T-helper 2 cell treated with Interferon-gamma antibody and Interleukin-4, amounts not matched to agents 5 μg/mL and 100 μg/mL, for 36 hours (primary cell): ENCODE results near the gene TMEM187.

ENCODE experiments used
- DNase-seq: peaks from one replicate; pipeline ENCODE4 v3.0.0; 2021; ENCODE audit warnings: low spot score
- H3K27ac Mint-ChIP-seq: one replicate; pipeline ENCODE4 v1.8.0; 2021; ENCODE audit warnings: mild to moderate bottlenecking, mixed read lengths
- H3K27me3 Mint-ChIP-seq: one replicate; pipeline ENCODE4 v1.8.0; 2021; ENCODE audit warnings: low read depth, mixed read lengths
- H3K36me3 Mint-ChIP-seq: one replicate; pipeline ENCODE4 v1.8.0; 2021; ENCODE audit warnings: low read depth, mixed read lengths
- H3K4me1 Mint-ChIP-seq: one replicate; pipeline ENCODE4 v1.8.0; 2021; ENCODE audit warnings: low read depth, mixed read lengths
- H3K4me3 Mint-ChIP-seq: one replicate; pipeline ENCODE4 v1.8.0; 2022; ENCODE audit warnings: mild to moderate bottlenecking, moderate library complexity, mixed read lengths
- H3K9me3 Mint-ChIP-seq: one replicate; pipeline ENCODE4 v1.8.0; 2021; ENCODE audit warnings: mixed read lengths

Gene TMEM187

DNA sequence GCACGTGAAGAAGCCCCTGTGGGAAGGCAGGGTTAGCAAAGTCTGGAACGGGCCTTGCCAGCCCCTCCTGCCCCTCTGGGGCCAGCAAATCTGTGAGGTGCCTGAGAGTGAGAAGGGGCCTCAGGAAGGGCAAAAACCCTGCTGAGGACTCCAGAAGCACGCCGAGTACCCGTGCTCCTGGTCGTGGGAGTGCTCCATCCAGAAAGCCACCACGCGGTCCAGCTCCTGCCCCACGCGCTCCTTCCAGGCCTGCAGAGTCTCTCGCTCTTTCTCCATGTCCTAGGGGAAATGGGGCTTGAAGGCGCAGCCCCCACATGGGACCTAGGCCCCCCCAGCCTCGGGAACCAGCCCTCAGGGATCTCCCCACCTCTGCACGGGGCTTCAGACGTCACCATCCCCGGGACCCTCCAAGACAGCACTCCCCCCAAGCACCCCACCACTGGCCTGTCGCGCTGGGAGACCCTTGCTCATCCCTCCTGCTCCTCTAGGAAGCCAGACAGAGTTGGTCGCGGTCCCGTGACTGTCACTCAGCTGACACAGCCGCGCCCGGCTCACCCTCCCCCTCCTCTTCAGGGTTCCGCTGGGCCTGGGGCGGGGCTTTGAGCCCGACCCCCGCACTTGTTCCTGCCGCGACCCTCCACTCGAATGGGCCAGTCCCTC lies 28.3 kb upstream of the TMEM187 start, which contains the start of gene RENBP:
Gene RENBP (minus strand): TSS at position 504 of the 660 bp plus-strand sequence. CDS start 33 bp downstream, at position 471.
- Mint-ChIP-seq H3K27ac (peak within 1 kb of the TSS; percentile 83), H3K27me3 (no peaks in the 10 kb centered on the region), H3K36me3 (peaks cover 11% of the 10 kb centered on the region), H3K4me3 (peak within 1 kb of the TSS; percentile 84), H3K9me3 (no peaks in the 10 kb centered on the region), H3K4me1 (peaks cover 7% of the 10 kb centered on the region)
- no peak for DNase-seq

GRCh38 chrX:153944800-153945150 lies 27.8 kb upstream of the TMEM187 start:
- Mint-ChIP-seq H3K36me3 (peaks cover 13% of the 10 kb centered on the region), H3K4me3 (peak overlapping the region; percentile 9), H3K27me3 (no peaks in the 10 kb centered on the region), H3K4me1 (peaks cover 9% of the 10 kb centered on the region), H3K27ac (no peak overlapping the region), H3K9me3 (no peaks in the 10 kb centered on the region)
- no peak for DNase-seq

GRCh38 chrX:153945956-153946943 lies 26.3 kb upstream of the TMEM187 start:
- Mint-ChIP-seq H3K27me3 (no peaks in the 10 kb centered on the region), H3K27ac (no peak overlapping the region), H3K4me1 (peaks cover 10% of the 10 kb centered on the region), H3K9me3 (no peaks in the 10 kb centered on the region), H3K4me3 (peak overlapping the region; percentile 34), H3K36me3 (peaks cover 19% of the 10 kb centered on the region)
- DNase-seq = no peak

DNA sequence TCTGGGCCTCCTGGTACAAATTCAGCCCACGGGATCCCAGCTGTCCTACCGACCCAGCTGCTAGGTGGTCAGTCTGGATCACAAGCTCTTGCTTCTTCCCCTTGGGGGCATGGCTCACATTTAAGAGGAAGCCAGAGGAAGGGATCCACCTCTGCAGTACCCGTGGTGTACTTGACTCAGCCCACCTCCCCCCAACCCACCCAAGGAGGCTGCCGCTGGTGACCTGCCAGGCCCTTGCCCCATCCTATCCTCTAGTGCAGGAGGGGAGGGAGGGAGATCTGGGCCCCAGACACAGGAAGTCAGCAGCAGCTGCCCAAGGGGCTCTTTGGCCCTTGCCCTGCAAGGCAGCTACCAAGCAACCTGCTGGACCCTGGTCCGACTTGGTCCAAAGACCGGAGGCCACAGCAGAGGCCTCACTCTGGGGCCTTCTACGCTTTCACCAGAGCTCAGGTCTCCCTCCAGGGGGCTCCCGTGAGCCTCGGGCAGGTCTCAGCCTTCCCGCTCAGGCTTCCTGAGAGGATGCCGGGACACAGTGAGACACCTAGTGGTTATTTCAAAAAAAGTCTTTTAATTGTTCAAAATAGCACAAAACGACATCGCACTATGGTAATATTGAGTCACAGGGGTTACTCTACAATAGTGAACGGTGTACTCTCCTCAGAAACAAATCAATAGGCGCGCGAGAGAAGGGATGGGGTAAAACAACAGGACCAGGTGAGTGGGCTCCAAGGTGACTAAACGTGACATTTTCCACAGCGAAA lies 25.4 kb upstream of the TMEM187 start:
- H3K4me3 Mint-ChIP-seq = no peak overlapping the region
- H3K27ac Mint-ChIP-seq = peak overlapping the region; percentile 86
- DNase-seq = peak; percentile 74
- peaks cover 23% of the 10 kb centered on the region for H3K36me3 Mint-ChIP-seq
- H3K4me1 Mint-ChIP-seq = peaks cover 10% of the 10 kb centered on the region
- H3K9me3 Mint-ChIP-seq = no peaks in the 10 kb centered on the region
- H3K27me3 Mint-ChIP-seq = no peaks in the 10 kb centered on the region

- H3K36me3 Mint-ChIP-seq = peaks cover 23% of the 10 kb centered on the region
- no peaks in the 10 kb centered on the region for H3K27me3 Mint-ChIP-seq
- H3K4me3 Mint-ChIP-seq = no peak overlapping the region
- H3K9me3 Mint-ChIP-seq = no peaks in the 10 kb centered on the region
- peak overlapping the region; percentile 31 for H3K27ac Mint-ChIP-seq
- DNase-seq = no peak
- H3K4me1 Mint-ChIP-seq = peaks cover 10% of the 10 kb centered on the region
Observed at GRCh38 chrX:153948002-153948466, 24.5 kb upstream of the TMEM187 start.

- Mint-ChIP-seq H3K27me3 (no peaks in the 10 kb centered on the region), H3K4me1 (peaks cover 10% of the 10 kb centered on the region), H3K36me3 (peaks cover 25% of the 10 kb centered on the region), H3K27ac (peak overlapping the region; percentile 70), H3K4me3 (no peak overlapping the region), H3K9me3 (no peaks in the 10 kb centered on the region)
- DNase-seq = no peak
Observed at GRCh38 chrX:153948847-153949805, 23.4 kb upstream of the TMEM187 start.

DNA sequence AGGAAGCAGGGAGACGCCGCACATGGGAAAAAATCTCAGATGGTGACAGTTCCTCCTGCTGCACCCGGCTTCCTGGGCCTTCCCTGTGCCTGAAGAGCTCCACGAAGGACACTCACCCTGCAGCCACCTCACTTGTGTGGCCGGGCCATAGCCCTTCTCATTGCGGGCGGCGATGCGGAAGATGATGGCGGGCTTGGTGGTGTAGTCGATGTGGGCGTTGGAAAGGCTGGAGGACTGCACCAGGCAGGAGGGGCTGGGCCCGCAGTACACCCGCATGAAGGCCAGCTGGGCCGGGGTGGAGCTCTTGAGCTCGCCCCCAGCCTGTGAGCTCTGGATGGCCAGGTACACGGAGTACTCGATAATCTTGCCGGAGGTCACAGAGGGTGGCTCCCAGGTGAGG lies 22.4 kb upstream of the TMEM187 start:
- Mint-ChIP-seq H3K9me3 (no peaks in the 10 kb centered on the region), H3K27ac (no peak overlapping the region), H3K36me3 (peaks cover 31% of the 10 kb centered on the region), H3K4me3 (no peak overlapping the region), H3K4me1 (peaks cover 8% of the 10 kb centered on the region), H3K27me3 (no peaks in the 10 kb centered on the region)
- no peak for DNase-seq

GRCh38 chrX:153951683-153952372 lies 20.7 kb upstream of the TMEM187 start:
- Mint-ChIP-seq H3K4me3 (no peak overlapping the region), H3K27me3 (no peaks in the 10 kb centered on the region), H3K36me3 (peaks cover 39% of the 10 kb centered on the region), H3K27ac (no peak overlapping the region), H3K9me3 (no peaks in the 10 kb centered on the region), H3K4me1 (peaks cover 8% of the 10 kb centered on the region)
- no peak for DNase-seq

- H3K27me3 Mint-ChIP-seq = no peaks in the 10 kb centered on the region
- H3K9me3 Mint-ChIP-seq = no peaks in the 10 kb centered on the region
- peaks cover 5% of the 10 kb centered on the region for H3K4me1 Mint-ChIP-seq
- H3K27ac Mint-ChIP-seq = no peak overlapping the region
- no peak for DNase-seq
- H3K4me3 Mint-ChIP-seq = no peak overlapping the region
- peaks cover 39% of the 10 kb centered on the region for H3K36me3 Mint-ChIP-seq
Observed at GRCh38 chrX:153952373-153953026, 20.1 kb upstream of the TMEM187 start.

DNA sequence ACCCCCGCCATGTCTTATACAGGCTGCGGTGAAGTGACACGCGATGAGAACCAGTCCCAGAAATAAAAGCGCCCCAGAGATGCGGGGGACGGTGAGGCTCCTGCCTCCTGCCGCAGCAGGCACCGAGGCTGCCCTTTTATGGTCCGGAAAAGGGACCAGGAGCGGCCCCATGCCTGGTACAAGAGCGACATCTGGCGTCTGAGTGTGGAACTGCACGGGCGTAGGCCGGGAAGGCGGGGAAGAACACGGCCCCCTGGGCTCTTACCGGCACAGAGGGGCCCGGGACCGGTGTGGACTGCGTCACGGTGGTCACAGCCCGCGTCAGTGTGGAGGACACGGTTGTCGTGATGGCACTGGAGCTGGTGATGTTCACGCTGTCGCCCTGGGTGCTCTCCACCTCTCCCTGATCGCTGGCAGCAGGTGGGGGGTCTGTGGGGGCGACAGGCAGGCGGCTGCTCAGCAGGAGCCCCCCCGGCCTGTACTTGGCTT lies 19.2 kb upstream of the TMEM187 start:
- Mint-ChIP-seq H3K27me3 (no peaks in the 10 kb centered on the region), H3K9me3 (no peaks in the 10 kb centered on the region), H3K27ac (peak overlapping the region; percentile 31), H3K4me3 (no peak overlapping the region), H3K4me1 (peaks cover 4% of the 10 kb centered on the region), H3K36me3 (peaks cover 39% of the 10 kb centered on the region)
- peak; percentile 62 for DNase-seq

- H3K36me3 Mint-ChIP-seq = peaks cover 38% of the 10 kb centered on the region
Observed at GRCh38 chrX:153953892-153954557, 18.5 kb upstream of the TMEM187 start.

More at GRCh38 chrX:153953892-153954557, 18.5 kb upstream of the TMEM187 start:
- Mint-ChIP-seq H3K9me3 (no peaks in the 10 kb centered on the region), H3K4me1 (peaks cover 4% of the 10 kb centered on the region), H3K27me3 (no peaks in the 10 kb centered on the region), H3K4me3 (no peak overlapping the region), H3K27ac (no peak overlapping the region)
- no peak for DNase-seq
